Suprapubic skin (tissue), 4 donors: ENCODE results near the gene IFNLR1. TPM values are rescaled to one million over a fixed set of nuclear protein-coding genes. Genes with fewer than 3 reads are reported as not detected.

Experiments
- DNase-seq, 2 donors: peaks; one replicate each; pipeline ENCODE4 v3.0.0-alpha.2; 2019; ENCODE audit warnings: low spot score in 2 of 2
- H3K27ac ChIP-seq: fragments of 200-600 bp; sonication (generic); one replicate; pipeline ENCODE4 v1.5.1; 2019
- H3K27me3 ChIP-seq: fragments of 200-600 bp; sonication (generic); one replicate; pipeline ENCODE4 v1.5.1; 2019
- H3K36me3 ChIP-seq: fragments of 200-600 bp; sonication (generic); one replicate; pipeline ENCODE4 v1.5.1; 2019
- H3K4me1 ChIP-seq: fragments of 200-600 bp; sonication (generic); one replicate; pipeline ENCODE4 v1.5.1; 2019
- H3K4me3 ChIP-seq: fragments of 200-600 bp; sonication (generic); one replicate; pipeline ENCODE4 v1.5.1; 2019; ENCODE audit warnings: mild to moderate bottlenecking
- H3K9me3 ChIP-seq: fragments of 200-600 bp; sonication (generic); one replicate; pipeline ENCODE4 v1.5.1; 2019
- EP300 ChIP-seq: sonication (generic); formaldehyde crosslinking; IDR thresholded peaks from one replicate; pipeline ENCODE4 v1.6.1; 2017; ENCODE audit warnings: antibody characterized with exemption
- POLR2A ChIP-seq, 2 donors: fragments of 450-650 bp; IDR thresholded peaks; one replicate each; pipeline ENCODE4 v1.6.1; 2017; ENCODE audit warnings: antibody characterized with exemption in 2 of 2, mild to moderate bottlenecking in 2 of 2, moderate library complexity in 2 of 2
- POLR2AphosphoS5 ChIP-seq, 3 donors: sonication (generic); formaldehyde crosslinking; IDR thresholded peaks; one replicate each; pipeline ENCODE4 v1.6.1; 2017; ENCODE audit warnings: antibody characterized with exemption in 3 of 3
- WGBS: methylation state at CpG from one replicate; pipeline ENCODE4 v1.1.5; 2018; 5-methylcytosine and 5-hydroxymethylcytosine counted together
- total RNA-seq, 4 donors: library from RNA; depleted of rRNA; stranded (reverse); fragments of >200 nt; gene quantifications; one replicate each; pipeline ENCODE4 v1.1.0, GENCODE V29; 2016
- TF ChIP-seq, protein P1 (sequence below), 2 donors: fragments of 200-600 bp in 1 of 2; fragments of 450-650 bp in 1 of 2; sonication (generic) in 1 of 2; IDR thresholded peaks; one replicate each; pipeline ENCODE4 v1.5.1; 2016 to 2019; ENCODE audit warnings: antibody characterized with exemption in 2 of 2, mild to moderate bottlenecking in 1 of 2, moderate library complexity in 1 of 2

The IFNLR1 gene
- total RNA-seq, 4 donors from 2014 or later = 11.7 to 16.1 (median 14.0) TPM

DNA sequence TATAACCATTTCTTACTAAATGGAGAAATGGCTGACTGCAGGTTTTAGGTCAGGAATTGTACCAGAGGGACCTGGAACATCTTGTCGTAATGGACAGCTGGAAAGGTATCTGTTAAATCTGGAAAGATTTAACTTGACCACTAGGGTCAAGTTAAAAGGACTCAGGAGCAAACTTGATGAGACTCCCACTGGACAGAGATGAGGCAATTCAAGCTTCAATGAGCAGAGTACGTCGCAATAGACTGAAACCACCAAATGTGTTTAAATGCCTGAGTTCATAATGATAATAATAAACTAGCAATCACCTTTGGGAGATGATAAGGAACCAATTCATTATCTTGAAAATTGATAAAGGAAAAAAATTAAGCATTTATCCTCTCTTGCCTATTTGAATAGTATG lies 8.7 kb downstream of the IFNLR1 start:
- Histone ChIP-seq H3K27me3 (no peaks in the 10 kb centered on the region), H3K4me1 (peaks cover 3% of the 10 kb centered on the region), H3K27ac (no peak overlapping the region), H3K9me3 (no peaks in the 10 kb centered on the region), H3K4me3 (no peak overlapping the region), H3K36me3 (no peaks in the 10 kb centered on the region)
- TF ChIP-seq EP300 (no peak), POLR2AphosphoS5 (IDR thresholded peaks at IDR 0.05) (no peak), POLR2A (IDR thresholded peaks at IDR 0.05) (no peak)
- TF ChIP-seq, protein P1, sequence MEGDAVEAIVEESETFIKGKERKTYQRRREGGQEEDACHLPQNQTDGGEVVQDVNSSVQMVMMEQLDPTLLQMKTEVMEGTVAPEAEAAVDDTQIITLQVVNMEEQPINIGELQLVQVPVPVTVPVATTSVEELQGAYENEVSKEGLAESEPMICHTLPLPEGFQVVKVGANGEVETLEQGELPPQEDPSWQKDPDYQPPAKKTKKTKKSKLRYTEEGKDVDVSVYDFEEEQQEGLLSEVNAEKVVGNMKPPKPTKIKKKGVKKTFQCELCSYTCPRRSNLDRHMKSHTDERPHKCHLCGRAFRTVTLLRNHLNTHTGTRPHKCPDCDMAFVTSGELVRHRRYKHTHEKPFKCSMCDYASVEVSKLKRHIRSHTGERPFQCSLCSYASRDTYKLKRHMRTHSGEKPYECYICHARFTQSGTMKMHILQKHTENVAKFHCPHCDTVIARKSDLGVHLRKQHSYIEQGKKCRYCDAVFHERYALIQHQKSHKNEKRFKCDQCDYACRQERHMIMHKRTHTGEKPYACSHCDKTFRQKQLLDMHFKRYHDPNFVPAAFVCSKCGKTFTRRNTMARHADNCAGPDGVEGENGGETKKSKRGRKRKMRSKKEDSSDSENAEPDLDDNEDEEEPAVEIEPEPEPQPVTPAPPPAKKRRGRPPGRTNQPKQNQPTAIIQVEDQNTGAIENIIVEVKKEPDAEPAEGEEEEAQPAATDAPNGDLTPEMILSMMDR (IDR thresholded peaks at IDR 0.05) = no peak
- 74% methylated on average over 3 of the region's 3 CpGs for WGBS
- DNase-seq = no peak

- TF ChIP-seq, protein P1 (IDR thresholded peaks at IDR 0.05) = no peak
- TF ChIP-seq POLR2A (IDR thresholded peaks at IDR 0.05) (no peak), POLR2AphosphoS5 (IDR thresholded peaks at IDR 0.05) (no peak), EP300 (no peak)
- DNase-seq = peak in 1 of 2 donors; percentile 42
Observed at GRCh38 chr1:24177161-24177560, 9.9 kb downstream of the IFNLR1 start.

GRCh38 chr1:24175033-24175755 lies 11.9 kb downstream of the IFNLR1 start:
- TF ChIP-seq EP300 (no peak), POLR2A (IDR thresholded peaks at IDR 0.05) (no peak), POLR2AphosphoS5 (IDR thresholded peaks at IDR 0.05) (no peak)
- TF ChIP-seq, protein P1 (IDR thresholded peaks at IDR 0.05) = no peak
- WGBS = 65% methylated on average over 6 of the region's 6 CpGs
- peak overlapping the region; percentile 6 for H3K27ac ChIP-seq
- no peaks in the 10 kb centered on the region for H3K27me3 ChIP-seq
- no peak overlapping the region for H3K4me3 ChIP-seq
- H3K4me1 ChIP-seq = peaks cover 3% of the 10 kb centered on the region
- H3K9me3 ChIP-seq = no peaks in the 10 kb centered on the region
- no peaks in the 10 kb centered on the region for H3K36me3 ChIP-seq
- peak in 1 of 2 donors; percentile 11 for DNase-seq

More at GRCh38 chr1:24177161-24177560, 9.9 kb downstream of the IFNLR1 start:
- H3K4me1 ChIP-seq = peaks cover 3% of the 10 kb centered on the region
- no peaks in the 10 kb centered on the region for H3K9me3 ChIP-seq
- no peaks in the 10 kb centered on the region for H3K36me3 ChIP-seq
- no peak overlapping the region for H3K27ac ChIP-seq
- 89% methylated on average over 10 of the region's 10 CpGs for WGBS
- no peaks in the 10 kb centered on the region for H3K27me3 ChIP-seq
- no peak overlapping the region for H3K4me3 ChIP-seq

GRCh38 chr1:24173638-24174575 lies 13.2 kb downstream of the IFNLR1 start:
- Histone ChIP-seq H3K9me3 (no peaks in the 10 kb centered on the region), H3K36me3 (peaks cover 5% of the 10 kb centered on the region), H3K27ac (no peak overlapping the region), H3K4me1 (peaks cover 3% of the 10 kb centered on the region), H3K4me3 (no peak overlapping the region), H3K27me3 (peaks cover 3% of the 10 kb centered on the region)
- TF ChIP-seq EP300 = no peak
- no peak for TF ChIP-seq POLR2A (IDR thresholded peaks at IDR 0.05)
- TF ChIP-seq POLR2AphosphoS5 (IDR thresholded peaks at IDR 0.05) = no peak
- TF ChIP-seq, protein P1 (IDR thresholded peaks at IDR 0.05) = no peak
- peak in 1 of 2 donors; percentile 11 for DNase-seq
- WGBS = 87% methylated on average over 5 of the region's 5 CpGs

- TF ChIP-seq POLR2A (IDR thresholded peaks at IDR 0.05) (no peak), POLR2AphosphoS5 (IDR thresholded peaks at IDR 0.05) (no peak), EP300 (no peak)
- TF ChIP-seq, protein P1 (IDR thresholded peaks at IDR 0.05) = no peak
- H3K27me3 ChIP-seq = peaks cover 3% of the 10 kb centered on the region
- WGBS = 93% methylated on average over 5 of the region's 5 CpGs
- no peak overlapping the region for H3K4me3 ChIP-seq
- peak in 1 of 2 donors; percentile 19 for DNase-seq
- no peak overlapping the region for H3K27ac ChIP-seq
- peaks cover 3% of the 10 kb centered on the region for H3K4me1 ChIP-seq
- peaks cover 5% of the 10 kb centered on the region for H3K36me3 ChIP-seq
- H3K9me3 ChIP-seq = no peaks in the 10 kb centered on the region
Observed at GRCh38 chr1:24172598-24172997, 14.5 kb downstream of the IFNLR1 start.
